HG02840 (cell line): ENCODE data around the gene BSPRY.
"Not testable (repeated sequence)": the region's sequence is repeated elsewhere in the genome, so short reads cannot be mapped to it uniquely, and the experiment has no call there.

Experiments used
- ATAC-seq: cut with Tn5 transposase; IDR thresholded peaks from one replicate; pipeline ENCODE4 v1.9.1; 2021; ENCODE audit warnings: mild to moderate bottlenecking, moderate library complexity, moderate number of reproducible peaks; ENCODE audit not compliant: unreplicated experiment, low FRiP score

Gene BSPRY

DNA sequence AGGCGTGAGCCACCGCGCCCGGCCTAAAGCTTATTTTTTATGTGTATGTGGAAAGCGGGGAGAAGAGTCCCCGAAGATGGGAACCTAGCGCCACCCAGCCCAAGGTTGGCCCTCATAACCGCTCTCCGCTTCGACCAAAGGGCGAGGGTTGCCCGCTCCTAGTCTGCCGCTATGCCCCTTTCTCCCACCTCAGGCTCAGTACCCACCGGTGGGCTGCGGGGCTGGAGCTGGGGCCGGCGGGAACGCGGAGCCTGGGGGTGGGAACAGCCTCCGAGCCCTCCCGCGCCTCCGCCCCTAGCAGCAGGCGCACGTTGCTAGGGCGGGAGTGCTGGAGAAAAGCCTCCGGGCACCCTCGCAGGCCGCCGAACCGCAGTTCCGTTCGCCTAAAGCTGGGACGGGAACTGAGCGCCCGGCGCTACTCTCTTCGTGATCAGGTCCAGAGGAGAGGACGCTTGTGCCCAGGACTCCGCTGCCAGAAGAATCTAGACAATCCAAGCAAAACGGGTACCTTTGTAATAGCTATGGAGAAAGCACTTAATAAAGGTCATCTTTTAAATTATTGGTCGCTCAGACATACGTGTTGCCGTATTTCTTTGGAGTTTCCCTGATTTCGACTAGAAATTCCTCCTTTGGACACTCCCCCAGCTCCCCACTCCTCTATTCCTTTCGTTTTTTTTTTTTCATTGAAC is 9.2 kb upstream of the BSPRY start, which contains the start of gene WDR31:
TSS of gene WDR31 (minus strand) at position 265 of the 689 bp plus-strand sequence. CDS start 8,253 bp downstream, outside the sequence.
- ATAC-seq, result peak; percentile 96

DNA sequence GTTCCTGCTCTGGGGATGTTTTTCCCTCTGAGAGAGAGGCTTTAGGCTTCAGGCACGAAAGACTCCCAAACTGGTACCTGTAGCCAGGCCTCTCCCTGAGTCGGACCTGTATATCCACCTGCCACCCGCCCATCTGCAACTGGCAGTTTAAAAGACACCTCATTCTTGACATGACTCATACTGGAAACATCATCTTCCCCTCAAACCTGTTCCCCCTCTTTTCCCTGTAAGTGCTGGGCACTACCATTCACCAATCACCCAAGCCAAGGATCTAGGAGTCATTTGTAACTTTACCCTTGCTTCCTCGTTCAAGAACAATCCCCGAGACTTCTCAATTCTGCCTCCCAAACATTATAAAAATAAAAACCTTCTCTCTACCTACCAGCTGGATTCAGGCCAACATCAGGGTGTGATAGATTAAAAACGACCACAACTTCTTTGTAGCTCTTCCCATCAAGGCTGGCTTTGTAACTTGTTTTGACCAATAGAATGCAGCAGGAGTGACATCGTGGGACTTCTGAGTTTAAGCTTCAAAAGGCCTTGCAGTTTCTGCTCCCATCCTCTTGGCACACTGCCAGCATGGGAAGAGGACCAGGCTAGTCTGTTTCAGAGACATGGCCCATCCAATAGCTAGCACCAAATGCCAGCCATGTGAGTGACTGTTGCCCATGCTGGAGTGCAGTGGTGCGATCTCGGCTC is 7.5 kb upstream of the BSPRY start:
- ATAC-seq, result no peak

DNA sequence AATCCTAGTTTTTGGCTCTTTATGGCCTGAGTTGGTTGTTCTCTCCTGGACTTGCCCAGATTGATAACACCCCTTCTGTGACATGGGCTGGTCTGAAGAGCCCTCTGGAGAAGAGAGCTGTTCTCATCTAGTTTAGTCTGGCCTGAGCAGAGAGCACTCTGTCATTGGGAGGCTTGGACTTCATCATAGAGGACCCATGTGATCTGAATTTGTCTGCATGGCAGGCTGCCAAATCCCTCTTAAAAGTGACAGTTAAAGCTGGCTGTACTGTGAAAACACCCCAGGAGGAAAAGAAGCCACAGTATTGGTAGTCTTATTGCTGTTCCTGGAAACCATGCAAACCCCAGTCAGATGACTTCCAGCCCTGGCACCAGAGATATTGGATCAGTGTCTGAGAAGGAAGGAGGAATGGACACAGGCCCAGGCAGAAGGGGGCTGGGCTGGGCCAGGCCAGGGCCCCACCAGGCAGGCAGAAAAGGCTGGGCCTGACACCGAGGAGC is 5.6 kb upstream of the BSPRY start:
- no peak for ATAC-seq

DNA sequence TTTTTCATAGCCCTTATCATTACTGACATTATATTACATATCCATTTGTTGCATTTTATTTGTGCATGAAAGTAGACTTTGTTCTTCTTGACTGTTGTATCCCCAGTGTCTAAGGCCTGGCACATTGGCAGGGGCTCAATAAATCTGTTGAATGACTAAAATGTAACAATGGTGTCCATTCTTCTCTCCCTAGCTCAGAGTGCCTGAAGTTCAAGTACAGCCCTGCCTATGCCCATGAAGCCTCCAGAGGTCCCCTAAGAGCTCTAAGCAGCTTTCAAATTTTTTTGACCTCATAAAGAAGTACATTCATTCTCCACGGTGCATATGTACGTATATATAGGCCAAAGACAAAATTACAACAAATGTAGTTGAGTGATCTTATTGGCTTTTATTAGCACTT is 4.2 kb upstream of the BSPRY start:
- ATAC-seq, result no peak

DNA sequence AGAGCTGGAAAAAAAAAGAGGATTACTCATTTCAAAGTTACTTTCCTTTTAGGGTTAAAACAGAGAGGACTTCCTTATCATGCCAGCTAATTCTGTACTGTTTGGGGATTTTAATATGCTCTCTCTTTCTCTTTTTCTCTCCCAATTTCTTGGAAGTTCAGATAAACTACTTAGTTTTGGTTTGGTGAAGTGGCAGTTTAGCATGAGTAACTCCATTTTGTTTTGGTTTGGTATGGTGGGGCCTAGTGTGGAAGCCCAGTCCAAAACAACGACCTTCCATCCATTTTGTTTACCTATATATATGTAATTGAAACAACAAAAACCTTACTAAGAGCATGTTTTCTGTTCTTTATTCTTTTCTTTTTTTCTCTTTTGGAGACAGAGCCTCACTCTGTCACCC is 3.7 kb upstream of the BSPRY start:
- ATAC-seq, result no peak

DNA sequence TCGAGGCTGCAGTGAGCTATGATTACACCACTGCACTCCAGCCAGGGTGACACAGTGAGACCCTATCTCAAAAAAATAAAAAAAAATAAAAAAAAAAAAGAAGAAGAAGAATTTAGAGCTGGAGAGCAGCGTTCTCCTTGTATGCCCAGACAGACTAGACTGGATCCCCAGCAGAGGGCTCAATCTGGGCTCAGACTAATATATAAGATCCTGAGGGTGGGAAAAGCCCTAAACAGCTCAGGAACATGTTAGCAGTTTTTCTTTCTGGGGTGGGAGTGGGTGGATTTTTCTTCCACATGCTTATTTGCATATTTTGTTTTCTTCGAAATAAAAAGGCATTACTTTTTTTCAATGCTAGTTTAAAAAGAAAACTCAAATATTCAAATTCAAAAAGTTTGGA is 904 bp upstream of the BSPRY start:
- no peak for ATAC-seq

DNA sequence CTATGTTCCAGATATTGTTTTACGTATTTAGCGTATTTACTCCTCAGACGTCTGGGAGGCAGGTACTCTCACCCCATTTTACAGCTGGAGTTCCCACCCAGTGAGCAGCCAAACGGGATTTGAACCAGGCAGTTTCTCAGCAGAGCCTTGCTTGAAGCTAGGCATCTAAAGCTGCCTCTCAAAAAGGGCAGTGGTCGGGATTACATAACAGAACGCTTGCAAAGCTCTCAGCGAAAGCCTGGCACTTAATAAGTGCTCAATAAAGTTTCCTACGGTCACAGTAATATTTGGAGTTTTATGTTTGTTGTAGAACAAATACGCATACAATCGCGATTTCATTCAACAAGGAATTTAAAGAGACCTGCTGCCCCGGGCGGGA is 286 bp upstream of the BSPRY start:
- ATAC-seq, result no peak

DNA sequence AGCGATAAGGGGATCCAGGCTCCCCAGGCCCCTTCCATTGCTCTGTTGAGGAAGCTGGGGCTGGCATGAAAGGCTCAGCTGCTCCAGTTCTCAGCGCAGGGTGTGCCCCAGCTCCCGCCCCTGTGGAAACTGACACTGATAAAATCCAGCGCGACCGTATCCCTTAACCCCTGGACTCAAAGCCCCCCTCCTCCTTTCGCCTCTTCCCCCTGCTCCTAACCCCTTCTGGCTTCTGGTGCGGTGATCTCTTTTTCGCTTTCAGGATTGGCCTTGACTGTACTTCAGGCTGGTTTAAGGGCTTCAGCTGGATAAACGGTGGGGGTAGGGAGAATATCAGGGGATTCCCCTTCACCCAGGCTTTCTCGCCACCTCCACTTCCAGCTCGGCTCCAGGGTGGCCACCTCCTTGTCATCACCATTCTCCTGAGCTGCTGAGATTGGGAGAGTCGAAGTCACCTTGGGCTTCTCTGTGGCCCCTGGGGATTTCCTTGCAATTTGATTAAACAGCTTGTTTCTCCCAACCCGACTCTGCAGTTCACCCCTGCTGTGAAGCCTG is 843 bp downstream of the BSPRY start:
- no peak for ATAC-seq

DNA sequence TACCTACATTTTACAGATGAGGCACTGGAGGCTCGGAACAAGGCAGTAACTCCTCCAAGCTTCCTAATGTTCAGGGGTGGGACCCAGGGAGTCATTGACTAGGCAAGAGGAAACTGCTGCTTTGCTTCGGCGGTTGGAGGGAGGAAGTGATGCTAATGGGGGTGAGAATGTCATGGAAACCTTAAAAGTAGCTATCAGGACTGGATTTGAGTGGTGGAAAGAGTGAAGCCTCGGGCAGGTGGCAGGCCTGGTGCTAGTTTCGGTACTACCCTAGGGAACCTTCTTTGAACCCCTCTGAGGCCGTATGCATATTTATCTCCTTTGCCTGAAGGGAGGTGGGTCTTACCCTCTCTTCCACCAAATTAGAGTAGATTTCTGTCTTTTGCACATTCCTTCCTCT is 1.6 kb downstream of the BSPRY start:
- ATAC-seq, result no peak

DNA sequence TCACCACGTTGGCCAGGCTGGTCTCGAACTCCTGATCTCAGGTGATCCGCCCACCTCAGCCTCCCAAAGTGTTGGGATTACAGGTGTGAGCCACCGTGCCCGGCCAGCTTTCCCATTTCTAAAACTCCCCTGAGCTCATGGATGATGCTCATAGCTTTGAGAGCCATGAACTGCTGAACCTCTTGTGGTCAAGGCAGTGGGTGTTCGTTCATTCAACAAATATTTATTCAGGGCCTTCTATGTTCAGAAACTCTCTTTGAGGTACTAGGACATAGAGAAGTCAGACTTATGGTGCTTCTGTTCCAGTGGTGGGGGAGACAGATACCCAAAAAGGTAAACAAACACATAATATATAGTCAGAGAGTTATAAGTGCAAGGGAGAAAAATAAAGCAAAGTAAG is 2.7 kb downstream of the BSPRY start:
- no peak for ATAC-seq

DNA sequence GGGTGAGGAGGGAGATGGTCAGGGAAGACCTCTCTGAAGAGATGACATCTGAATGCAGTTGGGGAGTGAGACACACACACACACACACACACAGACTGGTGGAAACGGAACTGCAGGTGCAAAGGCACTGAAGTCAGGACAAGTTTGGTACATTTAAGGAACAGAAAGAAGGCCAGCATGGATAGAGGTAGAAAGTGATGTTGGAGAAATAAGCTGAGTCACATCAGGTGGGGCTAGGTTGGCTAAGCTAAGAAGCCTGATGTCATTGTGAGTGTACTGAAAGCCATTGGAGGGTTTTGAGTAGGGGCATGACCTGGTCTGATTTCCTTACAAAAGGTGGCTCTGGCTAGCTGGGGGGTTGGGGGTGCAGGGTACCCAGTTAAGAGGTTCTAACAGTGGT is 3.1 kb downstream of the BSPRY start:
- ATAC-seq, result no peak

DNA sequence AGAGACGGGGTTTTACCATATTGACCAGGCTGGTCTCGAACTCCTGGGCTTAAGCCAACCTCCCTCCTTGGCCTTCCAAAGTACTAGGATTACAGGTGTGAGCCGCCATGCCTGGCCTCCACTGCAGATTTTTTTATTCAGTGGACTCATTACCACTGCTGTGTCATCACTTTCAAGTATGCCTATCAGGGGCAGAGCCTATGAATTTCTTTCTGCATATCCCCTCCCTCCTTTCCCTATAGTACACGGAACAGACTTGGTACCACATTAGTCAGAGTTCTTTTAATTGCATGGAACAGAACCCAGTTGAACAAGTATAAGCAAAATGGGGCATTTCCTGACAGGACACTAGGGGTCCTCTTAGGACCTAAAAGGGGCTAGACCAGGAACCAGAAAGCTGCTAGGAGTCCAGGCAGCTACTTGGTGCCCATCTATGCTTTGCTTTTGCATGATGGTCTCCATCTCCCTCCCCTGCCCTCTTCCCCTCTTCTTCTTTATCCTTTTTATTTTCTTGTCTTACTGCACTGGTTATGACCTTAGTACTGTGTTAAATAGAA is 5.8 kb downstream of the BSPRY start:
- ATAC-seq, result no peak

DNA sequence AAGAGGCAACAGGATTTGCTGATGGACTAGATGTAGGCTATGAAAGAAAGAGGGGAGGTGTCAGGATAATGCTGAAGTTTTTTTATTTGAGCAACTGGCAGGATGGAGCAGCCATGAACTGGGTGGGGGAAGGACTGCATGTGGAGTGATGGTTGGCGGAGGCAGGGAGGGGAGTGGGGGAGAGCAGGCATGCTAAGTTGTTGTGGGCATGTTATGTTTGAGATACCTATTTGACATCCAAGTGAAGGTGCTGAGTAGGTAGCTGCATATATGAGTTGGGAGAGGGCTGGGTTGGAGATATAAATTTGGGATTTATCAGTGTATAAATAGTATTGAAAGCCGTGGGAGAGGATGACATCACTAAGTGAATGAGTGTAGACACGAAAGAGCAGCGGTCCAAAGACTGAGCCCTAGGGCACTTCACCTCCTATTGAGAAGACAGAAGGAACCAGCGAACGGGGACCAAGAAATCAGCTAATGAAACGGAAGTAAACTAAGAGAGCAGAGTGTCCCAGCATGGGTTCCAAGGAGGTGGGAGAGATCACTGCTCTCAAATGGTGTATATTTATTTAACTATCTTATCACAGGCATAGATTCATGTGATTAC is 7.4 kb downstream of the BSPRY start:
- ATAC-seq, result no peak

DNA sequence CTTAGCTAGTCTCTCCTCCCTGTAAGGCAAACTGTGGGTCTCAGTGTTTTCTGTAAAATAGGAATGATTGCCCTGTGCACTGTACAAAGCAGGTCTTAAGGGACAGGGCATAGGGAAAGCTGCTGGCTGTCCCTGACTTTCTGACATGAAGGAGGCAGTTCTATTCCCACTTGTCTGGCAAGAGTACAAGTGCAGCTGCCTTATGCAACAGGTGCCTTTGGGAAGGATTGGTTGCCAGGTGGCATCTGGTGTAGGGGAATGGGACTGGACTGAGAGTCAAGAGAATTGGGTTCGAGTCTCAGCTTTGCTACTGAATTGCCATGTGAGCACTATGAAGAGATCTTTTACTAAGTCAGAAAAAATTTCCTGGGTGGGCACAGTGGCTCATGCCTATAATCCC is 10.0 kb downstream of the BSPRY start:
- ATAC-seq, result no peak

DNA sequence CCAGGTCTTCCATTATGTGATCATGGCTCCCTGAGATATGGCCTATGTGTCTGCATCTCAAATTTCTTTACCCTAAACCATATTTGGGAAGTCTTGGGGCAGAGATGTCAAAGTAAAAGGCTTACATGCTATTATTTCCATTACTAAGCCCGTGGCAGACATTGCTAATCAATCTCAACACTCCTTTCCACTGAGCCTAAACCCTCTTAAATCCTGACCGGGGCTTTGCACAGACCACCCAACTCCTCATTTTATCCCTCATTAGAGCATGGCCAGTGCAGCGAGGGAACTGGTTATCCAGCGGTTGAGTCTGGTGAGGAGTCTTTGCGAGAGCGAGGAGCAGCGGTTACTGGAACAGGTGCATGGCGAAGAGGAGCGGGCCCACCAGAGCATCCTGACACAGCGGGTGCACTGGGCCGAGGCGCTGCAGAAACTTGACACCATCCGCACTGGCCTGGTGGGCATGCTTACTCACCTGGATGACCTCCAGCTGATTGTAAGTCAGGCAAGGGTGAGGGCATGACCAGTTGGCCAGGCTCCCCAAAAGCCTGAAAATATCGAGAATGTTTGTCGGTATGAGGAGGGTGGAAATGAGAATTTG is 11.0 kb downstream of the BSPRY start:
- no peak for ATAC-seq

DNA sequence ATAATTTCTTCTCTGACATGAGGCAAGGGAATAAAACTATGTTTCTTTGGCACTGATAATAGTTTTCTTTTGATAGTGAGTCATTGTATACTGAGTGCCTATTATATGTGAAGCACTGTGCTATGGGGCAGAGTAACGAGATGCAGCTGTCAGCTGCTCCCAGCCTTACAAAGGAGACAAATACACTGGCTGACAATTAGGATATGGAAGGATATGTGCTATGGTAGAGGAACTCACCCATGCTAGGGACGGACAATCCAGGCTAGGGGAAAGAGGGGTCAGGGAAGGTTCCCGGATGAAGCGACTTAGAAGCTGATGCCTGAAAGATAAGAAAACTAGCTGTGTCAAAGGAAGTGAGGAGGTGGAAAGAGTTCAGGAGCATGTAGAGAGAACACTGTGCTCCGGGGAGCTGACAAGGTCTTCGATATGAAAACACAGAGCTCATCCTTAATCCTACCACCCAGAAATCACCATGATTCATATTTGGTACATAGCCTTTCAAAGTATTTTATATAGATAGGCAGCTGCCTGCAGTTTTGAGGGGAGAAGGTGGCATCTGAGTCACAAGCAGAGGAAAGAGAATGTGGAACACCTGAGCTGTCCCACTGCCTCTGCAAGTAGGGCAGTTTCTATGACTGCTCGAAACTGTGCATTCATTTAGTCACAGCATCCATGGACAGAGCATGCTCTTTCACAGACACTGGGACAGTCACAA is 12.1 kb downstream of the BSPRY start:
- ATAC-seq, result no peak

DNA sequence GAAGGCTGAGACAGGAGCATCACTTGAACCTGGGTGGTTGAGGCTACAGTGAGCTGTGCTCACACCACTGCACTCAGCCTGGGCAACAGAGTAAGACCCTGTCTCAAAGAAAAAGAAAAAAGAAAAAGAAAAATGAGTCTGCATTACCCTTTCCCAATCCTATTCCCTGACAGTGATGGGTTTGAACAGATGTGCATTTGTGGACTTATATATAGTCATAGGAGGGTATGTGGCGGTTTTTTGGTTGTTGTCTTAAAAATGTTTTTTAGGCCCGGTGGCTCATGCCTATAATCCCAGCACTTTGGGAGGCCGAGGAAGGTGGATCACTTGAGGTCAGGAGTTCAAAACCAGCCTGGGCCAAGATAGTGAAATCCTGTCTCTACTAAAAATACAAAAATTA is 14.0 kb downstream of the BSPRY start:
- ATAC-seq, result no peak

DNA sequence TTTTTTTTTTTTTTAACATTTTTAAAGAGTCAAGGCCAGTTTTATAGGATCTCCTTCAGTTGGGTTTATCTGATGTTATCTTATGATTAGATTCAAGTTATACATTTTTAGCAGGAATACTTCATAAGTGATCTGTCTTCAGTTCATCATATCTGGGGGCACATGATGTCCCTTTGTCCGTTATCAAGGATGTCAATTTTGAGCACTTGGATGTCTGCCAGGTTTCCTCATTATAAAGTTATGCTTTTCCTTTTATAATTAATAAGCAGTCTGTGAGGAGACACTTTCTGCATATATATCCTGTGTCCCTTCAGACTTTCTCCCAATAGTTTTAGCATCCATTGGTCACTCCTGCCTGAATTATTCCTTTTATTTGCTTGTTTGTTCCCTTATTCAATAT is 15.6 kb downstream of the BSPRY start:
- no peak for ATAC-seq

DNA sequence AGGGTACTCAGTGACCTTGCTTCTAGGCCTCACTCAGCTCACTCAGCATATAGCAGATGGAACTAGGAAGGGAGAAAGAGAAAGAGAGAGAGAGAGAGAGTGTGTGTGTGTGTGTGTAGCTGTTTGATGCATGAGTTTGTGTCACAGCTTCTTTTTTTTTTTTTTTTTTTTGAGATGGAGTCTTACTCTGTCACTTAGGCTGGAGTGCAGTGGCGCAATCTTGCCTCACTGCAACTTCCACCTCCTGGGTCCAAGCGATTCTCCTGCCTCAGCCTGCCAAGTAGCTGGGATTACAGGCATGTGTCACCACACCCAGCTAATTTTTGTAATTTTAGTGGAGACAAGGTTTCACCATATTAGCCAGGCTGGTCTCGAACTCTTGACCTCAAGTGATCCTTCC is 16.3 kb downstream of the BSPRY start:
- ATAC-seq, result not testable (repeated sequence)

DNA sequence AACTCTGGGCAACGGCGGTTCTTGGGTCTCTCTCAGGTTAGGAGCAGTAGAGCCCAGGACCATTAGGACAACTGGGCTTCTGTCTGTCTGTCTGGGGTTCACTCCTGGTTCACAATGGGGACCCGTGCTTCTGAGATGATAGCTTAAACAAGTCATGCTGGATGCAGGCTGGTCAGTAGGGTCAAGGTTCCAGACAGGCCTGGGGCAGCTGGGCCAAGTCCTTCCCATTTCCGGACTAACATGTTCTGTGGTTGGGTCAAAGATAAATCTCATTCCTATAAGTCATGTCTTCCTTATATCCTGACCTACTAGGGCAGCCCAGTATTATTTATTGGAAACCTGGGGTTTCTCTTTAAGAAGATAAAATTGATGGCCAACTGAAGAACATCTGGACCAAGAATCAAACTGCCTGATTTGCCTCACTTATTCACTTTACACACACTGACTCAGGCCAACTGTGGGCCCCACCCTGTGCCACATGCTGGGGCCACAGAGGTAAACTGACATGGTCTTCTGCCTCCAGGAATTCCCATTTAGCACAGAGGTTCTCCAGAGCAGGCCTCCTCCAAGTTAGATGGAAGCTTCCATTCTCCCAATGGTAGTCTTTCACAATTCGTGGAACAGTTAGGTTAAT is 19.1 kb downstream of the BSPRY start:
- no peak for ATAC-seq
